GM18870 (cell line): Measurements from ENCODE around the gene SYCN.

Experiments
- ATAC-seq: cut with Tn5 transposase; IDR thresholded peaks from one replicate; pipeline ENCODE4 v1.9.1; 2021; ENCODE audit warnings: moderate library complexity; ENCODE audit not compliant: unreplicated experiment

Gene SYCN

GRCh38 chr19:39196320-39196719 is 7.7 kb downstream of the SYCN start:
- no peak for ATAC-seq

GRCh38 chr19:39195755-39196154 is 8.3 kb downstream of the SYCN start:
- no peak for ATAC-seq

- no peak for ATAC-seq
These were observed 9.1 kb downstream of the SYCN start for GRCh38 chr19:39194832-39195542.

GRCh38 chr19:39193803-39194202 is 10.3 kb downstream of the SYCN start:
- ATAC-seq: no peak

GRCh38 chr19:39192846-39193245 is 11.2 kb downstream of the SYCN start:
- ATAC-seq: no peak

GRCh38 chr19:39190768-39191167 is 13.3 kb downstream of the SYCN start:
- no peak for ATAC-seq

DNA sequence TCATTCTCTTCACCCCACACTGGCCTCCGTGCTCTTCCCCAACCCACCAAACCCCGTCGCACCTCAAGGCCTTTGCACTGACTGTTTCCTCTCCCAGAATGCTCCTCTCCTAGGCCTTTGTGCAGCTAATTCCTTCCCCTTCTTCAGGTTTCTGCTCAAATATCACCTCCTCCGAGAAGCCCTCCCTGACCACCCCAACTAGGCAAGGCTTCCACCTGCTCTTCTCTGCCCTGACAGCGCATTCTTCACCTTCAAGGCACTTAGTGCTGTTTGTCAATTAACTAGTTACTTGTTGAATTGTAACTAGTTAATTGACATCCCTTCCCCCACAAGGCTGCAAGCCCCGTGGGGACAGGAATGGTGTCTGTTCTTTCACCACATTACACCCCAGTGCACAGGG is 15.1 kb downstream of the SYCN start:
- ATAC-seq: no peak

DNA sequence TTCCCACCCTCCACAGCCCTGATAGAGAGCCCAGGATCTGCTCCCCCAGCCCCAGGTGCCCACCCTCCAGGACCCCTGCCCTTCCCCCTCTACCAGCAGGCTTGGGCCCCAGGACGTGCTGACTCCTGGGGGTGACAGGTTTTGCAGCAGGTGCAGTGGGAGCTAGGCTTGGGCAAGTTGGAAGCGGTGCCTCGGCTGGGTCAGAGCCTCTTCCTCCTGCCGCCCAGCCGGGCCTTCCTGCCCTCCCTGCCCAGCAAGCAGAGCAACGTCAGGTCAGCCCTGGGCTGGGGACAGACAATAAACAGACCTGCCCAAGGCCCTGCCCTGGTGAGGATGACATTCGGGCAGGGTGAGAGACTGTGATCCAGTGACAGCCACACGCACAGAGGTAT is 16.5 kb downstream of the SYCN start:
- no peak for ATAC-seq

GRCh38 chr19:39186391-39186790 is 17.7 kb downstream of the SYCN start:
- ATAC-seq: no peak

- ATAC-seq: no peak
These were observed 21.0 kb downstream of the SYCN start for GRCh38 chr19:39183104-39183503.

DNA sequence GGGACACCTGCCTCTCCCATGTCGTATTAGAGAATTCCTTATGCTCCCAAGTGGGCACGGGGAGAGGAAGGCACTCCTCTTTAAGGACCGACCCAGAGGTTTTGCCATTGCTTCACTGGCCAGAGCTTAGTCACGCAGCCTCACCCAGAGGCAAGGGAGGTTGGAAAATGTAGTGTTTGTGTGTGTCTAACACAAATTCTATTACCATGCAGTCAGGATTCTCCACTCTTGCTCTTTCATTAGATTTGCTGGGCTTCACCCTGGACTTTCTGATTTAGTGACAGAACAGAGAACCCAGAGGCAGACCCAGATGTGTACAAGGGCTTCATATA is 21.9 kb downstream of the SYCN start:
- no peak for ATAC-seq

DNA sequence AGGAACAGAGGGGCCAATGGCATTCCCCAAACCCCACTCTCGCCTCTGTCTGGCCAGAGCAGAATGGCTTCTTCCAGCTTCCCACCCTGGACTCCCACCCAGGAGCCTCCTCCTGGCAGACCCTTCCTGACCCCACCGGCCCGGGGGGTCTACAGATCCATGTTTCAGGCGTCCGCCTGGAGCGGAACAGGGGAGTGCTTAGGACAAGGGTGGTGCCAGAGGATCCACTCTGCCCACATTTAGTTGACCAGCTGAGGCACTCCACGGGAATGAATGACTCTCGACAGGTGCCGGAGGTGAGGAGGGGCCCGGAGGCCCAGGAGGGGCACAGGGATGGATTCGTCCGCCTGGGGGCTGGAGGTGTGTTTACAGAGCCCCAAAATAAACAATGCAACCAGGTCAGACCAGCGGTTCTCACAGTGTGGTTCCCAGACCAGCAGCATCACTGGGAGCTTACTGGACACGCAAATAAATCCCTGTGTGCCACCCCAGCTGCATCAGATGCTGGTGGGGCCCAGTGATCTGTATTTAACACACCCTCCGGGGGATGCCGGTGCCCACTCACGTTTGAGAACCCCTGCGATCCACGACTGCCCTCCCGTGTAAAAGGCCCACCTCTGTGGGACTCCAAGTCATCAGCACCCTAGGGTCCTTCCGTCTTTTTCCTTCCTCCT is 22.4 kb downstream of the SYCN start:
- no peak for ATAC-seq

- no peak for ATAC-seq
These were observed 23.3 kb downstream of the SYCN start for GRCh38 chr19:39180749-39181148.

DNA sequence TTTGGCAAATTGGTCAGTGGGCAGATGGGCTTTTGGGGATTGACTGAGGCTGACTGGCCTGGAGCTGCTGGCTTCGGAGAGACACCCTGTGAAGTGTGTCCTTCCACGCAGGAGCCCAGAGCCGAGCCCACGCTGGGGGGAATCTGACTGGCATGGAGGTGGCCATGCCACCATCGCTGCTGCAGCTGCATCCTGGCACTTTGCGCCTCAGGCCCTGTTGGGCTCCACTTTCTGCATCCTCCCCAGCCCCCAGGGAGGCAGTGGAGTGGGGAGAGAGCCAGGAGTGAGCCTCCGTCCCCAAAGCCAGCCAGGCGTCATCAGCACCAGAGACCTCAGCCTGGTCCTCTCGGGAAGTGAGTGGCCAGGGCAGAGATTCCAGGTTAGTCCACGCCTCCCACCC is 24.3 kb downstream of the SYCN start:
- ATAC-seq: no peak

- ATAC-seq: no peak
These were observed 25.6 kb downstream of the SYCN start for GRCh38 chr19:39178296-39179006.

- ATAC-seq: no peak
These were observed 26.3 kb downstream of the SYCN start for GRCh38 chr19:39177736-39178135.

- ATAC-seq: no peak
These were observed 26.9 kb downstream of the SYCN start for GRCh38 chr19:39177110-39177699.

- ATAC-seq: no peak
These were observed 28.5 kb downstream of the SYCN start for GRCh38 chr19:39175564-39175963.

- ATAC-seq: no peak
These were observed 29.2 kb downstream of the SYCN start for GRCh38 chr19:39174558-39175544.

DNA sequence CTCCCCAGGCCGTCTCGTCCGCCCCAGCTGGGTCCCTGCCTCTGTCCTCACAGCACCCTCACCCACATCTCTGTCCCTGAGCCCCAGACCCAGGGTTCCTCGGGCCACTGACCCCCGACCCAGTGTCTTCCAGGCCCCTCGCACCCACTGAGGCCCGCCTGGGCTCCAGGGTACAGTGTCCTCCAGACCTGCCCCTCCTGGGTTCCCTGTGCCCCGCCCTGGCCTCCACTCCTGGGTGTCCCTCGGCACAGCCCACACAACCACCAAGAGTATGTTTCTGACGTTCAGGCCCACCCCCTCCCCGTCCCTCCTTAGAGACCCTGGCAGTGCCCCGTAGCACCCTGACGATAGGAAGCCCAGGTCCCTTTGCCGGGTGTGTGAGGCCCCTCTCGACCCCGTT is 29.9 kb downstream of the SYCN start:
- ATAC-seq: no peak

DNA sequence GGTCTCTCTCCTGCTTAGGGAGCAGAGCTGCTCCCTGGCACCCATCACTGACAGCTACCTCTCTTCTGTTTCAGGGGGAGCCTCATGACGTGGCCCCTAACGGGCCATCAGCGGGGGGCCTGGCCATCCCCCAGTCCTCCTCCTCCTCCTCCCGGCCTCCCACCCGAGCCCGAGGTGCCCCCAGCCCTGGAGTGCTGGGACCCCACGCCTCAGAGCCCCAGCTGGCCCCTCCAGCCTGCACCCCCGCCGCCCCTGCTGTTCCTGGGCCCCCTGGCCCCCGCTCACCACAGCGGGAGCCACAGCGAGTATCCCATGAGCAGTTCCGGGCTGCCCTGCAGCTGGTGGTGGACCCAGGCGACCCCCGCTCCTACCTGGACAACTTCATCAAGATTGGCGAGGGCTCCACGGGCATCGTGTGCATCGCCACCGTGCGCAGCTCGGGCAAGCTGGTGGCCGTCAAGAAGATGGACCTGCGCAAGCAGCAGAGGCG is 30.5 kb downstream of the SYCN start:
- no peak for ATAC-seq
